Epithelial cell of esophagus (primary cell): Measurements from ENCODE around the gene CDK4.

Source experiments
- DNase-seq: peaks from one replicate; pipeline ENCODE4 v3.0.0; 2010; ENCODE audit warnings: low read depth
- H3K4me3 ChIP-seq: 2 replicates; pipeline ENCODE4 v1.5.1; 2011; ENCODE audit warnings: mild to moderate bottlenecking, low read length, control low read depth
- TF ChIP-seq, protein P1 (sequence below): IDR thresholded peaks from 2 replicates; pipeline ENCODE4 v1.5.1; 2011; ENCODE audit warnings: low read depth, mild to moderate bottlenecking, low read length, control low read depth, inconsistent platforms; ENCODE audit not compliant: insufficient read depth; ENCODE audit errors: missing control alignments

The CDK4 gene

DNA sequence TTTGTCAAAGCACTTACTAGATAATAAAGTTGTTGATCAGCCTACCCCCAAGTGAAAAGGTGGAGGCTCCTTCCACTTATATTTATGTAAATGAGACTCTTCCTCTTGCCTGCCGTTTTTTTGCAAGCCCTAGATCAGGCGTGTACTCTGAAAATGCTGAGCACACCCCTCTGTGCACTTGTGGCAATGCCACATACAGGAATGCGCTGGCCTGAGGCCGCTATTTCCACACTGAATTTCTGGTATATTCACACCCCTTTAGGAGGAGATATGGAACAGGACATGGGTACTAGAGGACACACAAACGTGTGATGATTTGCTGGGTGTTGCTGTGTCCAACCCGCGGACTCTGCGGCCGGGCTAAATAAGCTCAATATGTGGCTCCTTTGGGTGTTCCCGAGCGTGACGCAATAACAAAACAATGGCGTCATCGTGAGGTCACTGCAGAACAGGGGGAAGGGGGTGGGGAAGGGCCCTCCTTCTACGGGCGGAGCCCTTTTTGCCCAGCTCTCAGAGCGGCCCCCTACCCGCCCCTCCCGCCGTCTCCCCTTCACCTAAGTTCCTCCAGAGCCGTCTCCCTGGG lies 7.8 kb downstream of the CDK4 start:
- H3K4me3 ChIP-seq = peak overlapping the region; percentile 94
- TF ChIP-seq, protein P1, sequence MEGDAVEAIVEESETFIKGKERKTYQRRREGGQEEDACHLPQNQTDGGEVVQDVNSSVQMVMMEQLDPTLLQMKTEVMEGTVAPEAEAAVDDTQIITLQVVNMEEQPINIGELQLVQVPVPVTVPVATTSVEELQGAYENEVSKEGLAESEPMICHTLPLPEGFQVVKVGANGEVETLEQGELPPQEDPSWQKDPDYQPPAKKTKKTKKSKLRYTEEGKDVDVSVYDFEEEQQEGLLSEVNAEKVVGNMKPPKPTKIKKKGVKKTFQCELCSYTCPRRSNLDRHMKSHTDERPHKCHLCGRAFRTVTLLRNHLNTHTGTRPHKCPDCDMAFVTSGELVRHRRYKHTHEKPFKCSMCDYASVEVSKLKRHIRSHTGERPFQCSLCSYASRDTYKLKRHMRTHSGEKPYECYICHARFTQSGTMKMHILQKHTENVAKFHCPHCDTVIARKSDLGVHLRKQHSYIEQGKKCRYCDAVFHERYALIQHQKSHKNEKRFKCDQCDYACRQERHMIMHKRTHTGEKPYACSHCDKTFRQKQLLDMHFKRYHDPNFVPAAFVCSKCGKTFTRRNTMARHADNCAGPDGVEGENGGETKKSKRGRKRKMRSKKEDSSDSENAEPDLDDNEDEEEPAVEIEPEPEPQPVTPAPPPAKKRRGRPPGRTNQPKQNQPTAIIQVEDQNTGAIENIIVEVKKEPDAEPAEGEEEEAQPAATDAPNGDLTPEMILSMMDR = no peak
- DNase-seq = no peak

DNA sequence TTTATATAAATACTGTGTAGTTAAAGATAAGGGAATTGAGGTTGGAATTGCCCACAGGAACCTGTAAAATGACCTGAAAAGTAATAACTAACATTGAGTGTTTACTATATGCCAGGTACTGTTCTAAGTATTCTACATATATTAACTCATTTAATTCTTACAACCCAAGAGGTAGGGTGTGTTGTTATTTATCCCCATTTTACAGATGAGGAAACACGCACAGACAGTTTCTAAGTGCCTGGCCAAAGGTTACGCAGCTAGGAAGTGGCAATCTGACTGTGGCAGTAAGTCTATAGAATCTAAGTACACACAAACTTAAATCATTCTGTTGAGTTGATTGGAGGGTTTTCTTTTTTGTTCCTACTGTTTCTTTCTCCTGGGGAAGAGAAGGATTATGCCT lies 8.3 kb downstream of the CDK4 start:
- TF ChIP-seq, protein P1 = no peak
- no peak for DNase-seq
- H3K4me3 ChIP-seq = no peak overlapping the region

DNA sequence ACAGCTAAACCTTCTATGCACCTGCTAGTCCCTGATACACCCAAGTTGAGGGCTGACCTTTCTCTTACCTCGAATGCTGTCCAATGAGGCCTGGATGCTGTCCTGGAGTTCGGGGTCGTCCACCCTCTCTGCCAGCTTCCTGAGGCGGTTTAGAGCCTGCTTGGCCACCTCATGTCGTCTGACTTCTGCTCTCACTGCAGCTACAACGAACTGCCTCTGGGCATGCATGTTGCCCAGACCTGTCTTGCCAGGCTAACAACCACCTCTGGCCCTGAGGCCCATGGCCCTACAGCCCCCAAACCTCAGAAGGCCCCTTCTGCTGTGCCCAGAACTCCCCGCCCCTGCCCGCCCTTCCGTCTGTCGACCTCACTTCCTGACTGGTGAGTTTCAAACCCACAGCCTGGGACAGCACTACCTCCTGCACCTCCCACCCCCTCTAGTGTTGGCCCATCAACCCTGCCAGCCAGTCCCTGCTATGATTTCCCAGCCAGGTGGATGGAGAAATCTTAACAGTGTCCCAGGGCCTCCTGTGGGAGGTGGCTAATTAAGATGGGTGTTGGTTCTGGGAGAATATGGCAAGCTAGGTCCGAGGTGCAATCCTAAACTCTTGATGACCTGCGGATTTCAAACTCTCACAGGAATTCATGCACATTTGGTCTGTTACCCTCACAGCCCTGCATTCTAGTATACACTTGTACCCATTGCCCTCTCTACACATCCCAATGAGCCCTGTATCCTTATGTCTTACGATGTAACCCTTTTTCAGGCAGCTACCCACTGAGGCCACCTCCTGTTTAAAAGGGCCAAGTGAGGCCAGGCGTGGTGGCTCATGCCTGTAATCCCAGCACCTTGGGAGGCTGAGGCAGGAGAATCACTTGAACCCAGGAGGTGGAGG lies 10.0 kb downstream of the CDK4 start:
- TF ChIP-seq, protein P1 = no peak
- DNase-seq = peak; percentile 39
- H3K4me3 ChIP-seq = no peak overlapping the region

DNA sequence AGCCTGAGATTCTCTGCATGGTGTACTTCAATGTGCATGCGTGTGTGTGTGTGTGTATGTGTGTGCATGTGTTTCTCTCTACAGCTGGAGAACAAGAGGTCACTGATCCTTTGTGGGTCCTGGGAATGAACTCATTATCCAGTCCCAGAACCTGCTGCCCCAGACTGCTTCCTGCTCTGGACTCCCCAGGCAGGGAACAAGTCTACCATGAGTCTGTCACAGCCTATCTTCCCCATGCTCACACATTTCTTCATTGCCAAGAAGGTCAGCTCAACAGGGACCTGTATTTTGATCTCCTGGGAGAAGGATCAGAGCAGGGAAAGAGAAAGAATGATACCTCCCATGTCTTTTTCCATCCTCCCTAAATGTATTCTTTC lies 10.7 kb downstream of the CDK4 start:
- no peak overlapping the region for H3K4me3 ChIP-seq
- TF ChIP-seq, protein P1 = no peak
- no peak for DNase-seq

DNA sequence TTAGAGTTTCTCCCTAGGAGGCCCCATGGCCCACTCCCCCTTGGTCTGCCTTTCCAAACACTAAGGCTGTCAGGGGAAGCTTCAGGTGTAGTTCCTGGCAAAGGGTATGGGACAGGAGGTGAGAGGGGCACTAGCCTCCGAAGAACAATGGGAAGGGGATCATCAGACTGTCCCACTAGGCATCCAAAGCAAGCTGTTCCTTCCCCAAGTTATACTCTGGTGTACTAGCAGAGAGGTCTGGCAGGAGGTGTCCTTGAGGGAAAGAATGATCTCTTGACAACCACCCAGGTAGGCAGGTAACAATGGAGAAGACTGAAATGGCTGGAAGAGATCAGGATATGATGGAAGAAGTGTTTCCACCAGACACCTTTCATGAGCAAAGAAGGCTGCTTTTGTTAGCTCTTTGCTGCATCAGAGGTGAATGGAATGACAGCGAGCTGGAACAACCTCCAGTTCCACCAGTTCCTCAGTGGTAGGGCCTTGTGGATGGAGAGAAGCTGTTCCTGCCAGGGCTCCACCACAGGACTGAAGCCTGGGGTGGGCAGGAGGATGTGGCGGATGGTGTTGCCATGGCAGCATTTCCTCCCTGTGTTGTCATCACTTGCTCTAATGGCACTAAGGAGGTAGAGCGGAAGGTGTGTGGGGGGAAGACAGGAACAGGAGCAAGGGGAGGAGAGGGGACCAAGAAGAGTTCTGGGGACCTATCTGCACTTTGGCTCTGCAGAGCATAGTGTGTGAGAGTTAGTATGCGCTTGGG lies 11.3 kb downstream of the CDK4 start:
- DNase-seq = no peak
- TF ChIP-seq, protein P1 = no peak
- no peak overlapping the region for H3K4me3 ChIP-seq

DNA sequence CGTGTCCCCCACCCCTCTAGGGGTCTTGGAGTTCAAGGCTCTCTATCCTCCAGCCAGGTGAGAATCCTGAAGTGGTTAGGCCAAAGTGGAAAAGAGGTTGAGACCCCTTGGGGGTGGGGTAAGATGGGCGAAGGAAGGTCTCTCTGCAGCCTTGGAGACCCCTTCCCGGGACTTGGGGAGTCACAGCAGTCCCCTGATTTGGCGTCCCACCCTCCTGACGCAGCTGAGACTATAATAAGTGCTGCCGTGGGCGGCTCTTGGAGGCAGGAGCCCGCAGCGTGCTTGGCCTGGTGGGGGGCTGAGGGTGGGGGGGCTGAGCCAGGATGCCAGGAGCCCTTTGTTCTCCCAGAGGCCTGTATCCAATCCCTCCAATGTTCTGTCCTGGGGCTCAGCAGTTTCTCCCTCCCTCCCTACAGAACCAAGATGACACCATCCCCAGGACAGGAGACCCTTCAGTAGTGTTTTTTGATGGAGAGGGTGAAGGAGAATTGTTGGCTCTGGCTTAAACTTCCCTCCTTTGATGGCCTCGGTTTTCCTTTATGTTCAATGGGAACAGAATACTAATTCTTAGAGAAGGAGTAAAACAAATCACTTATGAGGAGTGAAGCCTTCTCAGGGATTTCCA lies 12.1 kb downstream of the CDK4 start:
- DNase-seq = no peak
- H3K4me3 ChIP-seq = no peak overlapping the region
- TF ChIP-seq, protein P1 = no peak
